Measurements from ENCODE around the gene TNFRSF18.
A peak's percentile ranks its signal among the peaks of the same experiment; 100 is the strongest.

Gene TNFRSF18

GRCh38 chr1:1240348-1240732, 33.9 kb upstream of the TNFRSF18 start:
- no peak for DNase-seq

GRCh38 chr1:1239614-1240347, 33.4 kb upstream of the TNFRSF18 start:
- no peak for DNase-seq

GRCh38 chr1:1239227-1239613, 32.8 kb upstream of the TNFRSF18 start:
- no peak for DNase-seq

GRCh38 chr1:1238702-1239178, 32.3 kb upstream of the TNFRSF18 start:
- DNase-seq: no peak

GRCh38 chr1:1237874-1238701, 31.7 kb upstream of the TNFRSF18 start:
- no peak for DNase-seq

GRCh38 chr1:1236945-1237873, 30.8 kb upstream of the TNFRSF18 start:
- no peak for DNase-seq

- no peak for DNase-seq
Observed at GRCh38 chr1:1236176-1236763, 29.9 kb upstream of the TNFRSF18 start.

- no peak for DNase-seq
Observed at GRCh38 chr1:1235016-1235744, 28.8 kb upstream of the TNFRSF18 start.

GRCh38 chr1:1234180-1234808, 27.9 kb upstream of the TNFRSF18 start:
- DNase-seq: no peak

GRCh38 chr1:1233567-1233892, 27.1 kb upstream of the TNFRSF18 start:
- no peak for DNase-seq

GRCh38 chr1:1232796-1233566, 26.6 kb upstream of the TNFRSF18 start:
- no peak for DNase-seq

GRCh38 chr1:1232208-1232795, 25.9 kb upstream of the TNFRSF18 start, which contains the start of gene B3GALT6:
TSS of gene B3GALT6 (plus strand) at chr1:1232237. CDS start at chr1:1232279, 42 bp downstream.
- DNase-seq: no peak

GRCh38 chr1:1231400-1232207, 25.2 kb upstream of the TNFRSF18 start, which contains the start of gene SDF4:
TSS of gene SDF4 (minus strand) at chr1:1232001. CDS start at chr1:1228772, 3,229 bp downstream.
- DNase-seq: peak; percentile 100

GRCh38 chr1:1230656-1231399, 24.4 kb upstream of the TNFRSF18 start:
- no peak for DNase-seq

GRCh38 chr1:1229770-1230169, 23.4 kb upstream of the TNFRSF18 start:
- DNase-seq: no peak

- no peak for DNase-seq
Observed at GRCh38 chr1:1228596-1229321, 22.4 kb upstream of the TNFRSF18 start.

- no peak for DNase-seq
Observed at GRCh38 chr1:1228187-1228586, 21.8 kb upstream of the TNFRSF18 start.

GRCh38 chr1:1227386-1227785, 21.0 kb upstream of the TNFRSF18 start:
- DNase-seq: no peak

All from 8988T (cell line).